ENCODE results near the gene TLX2. TPM values are rescaled to one million over a fixed set of nuclear protein-coding genes. Genes with fewer than 3 reads are reported as not detected.
A peak's percentile ranks its signal among the peaks of the same experiment; 100 is the strongest.

TLX2 gene
- total and polyA plus RNA-seq, 5 experiments from 2014 or later, result not detected

DNA sequence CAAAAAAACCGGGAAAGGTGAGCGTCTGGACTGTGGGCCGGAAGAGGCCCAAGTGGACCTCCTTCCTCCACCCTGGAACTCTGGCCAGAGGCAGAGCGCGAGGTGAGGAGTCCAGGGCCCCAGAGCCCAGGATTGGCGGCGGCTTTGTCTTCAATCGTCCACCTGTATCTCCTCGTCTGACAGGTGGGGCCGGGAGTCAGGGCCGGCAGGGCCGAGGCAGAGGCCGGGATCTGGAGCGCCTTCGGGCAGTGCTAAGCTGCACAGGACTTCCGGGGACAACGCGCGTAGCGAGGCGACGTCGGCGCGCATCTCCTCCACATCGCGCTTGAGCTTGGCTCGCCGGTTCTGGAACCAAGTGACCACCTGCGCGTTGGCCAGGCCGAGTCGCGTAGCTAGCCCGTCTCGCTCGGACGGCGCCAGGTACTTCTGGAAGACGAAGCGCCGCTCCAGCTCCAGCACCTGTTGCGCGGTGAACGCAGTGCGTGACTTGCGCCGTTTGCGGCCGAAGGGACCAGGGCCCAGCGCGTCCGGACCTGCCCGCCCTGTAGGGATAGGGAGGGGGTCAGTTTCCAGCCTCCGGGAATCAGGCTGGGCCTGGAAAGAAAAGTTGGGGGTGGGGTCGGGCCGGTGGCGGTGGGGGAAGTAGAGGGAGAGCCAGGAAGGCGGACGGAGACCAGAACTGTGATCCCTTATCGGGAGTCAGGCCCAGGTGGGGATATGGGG is 16.3 kb upstream of the TLX2 start:
- H3K27me3 Mint-ChIP-seq, result peaks cover 10 to 53% (median 34%) of the 10 kb centered on the region in 5 donors
- POLR2A ChIA-PET, result interaction anchor here (0.9 to 1.5 kb wide), 4 partner anchors 9 to 156 kb away, joined by 3 to 7 read pairs (median 4); partner anchors contain the start of genes AUP1, HTRA2, PCGF1 and SEMA4F
- H3K9me3 Mint-ChIP-seq, result peaks cover 0 to 1% (median 0%) of the 10 kb centered on the region in 9 donors
- peak overlapping the region; percentile 71 to 91 (median 87) for H3K4me3 Mint-ChIP-seq
- H3K4me1 Mint-ChIP-seq, result peaks cover 16 to 42% (median 35%) of the 10 kb centered on the region in 4 donors
- H3K36me3 Mint-ChIP-seq, result peaks cover 0 to 13% (median 4%) of the 10 kb centered on the region in 3 donors
- DNase-seq, result peak in 1 of 10 donors; percentile 23
- peak overlapping the region in 5 of 10 donors; percentile 11 to 79 (median 29) for H3K27ac Mint-ChIP-seq
- ATAC-seq, result peak; percentile 31 to 44

DNA sequence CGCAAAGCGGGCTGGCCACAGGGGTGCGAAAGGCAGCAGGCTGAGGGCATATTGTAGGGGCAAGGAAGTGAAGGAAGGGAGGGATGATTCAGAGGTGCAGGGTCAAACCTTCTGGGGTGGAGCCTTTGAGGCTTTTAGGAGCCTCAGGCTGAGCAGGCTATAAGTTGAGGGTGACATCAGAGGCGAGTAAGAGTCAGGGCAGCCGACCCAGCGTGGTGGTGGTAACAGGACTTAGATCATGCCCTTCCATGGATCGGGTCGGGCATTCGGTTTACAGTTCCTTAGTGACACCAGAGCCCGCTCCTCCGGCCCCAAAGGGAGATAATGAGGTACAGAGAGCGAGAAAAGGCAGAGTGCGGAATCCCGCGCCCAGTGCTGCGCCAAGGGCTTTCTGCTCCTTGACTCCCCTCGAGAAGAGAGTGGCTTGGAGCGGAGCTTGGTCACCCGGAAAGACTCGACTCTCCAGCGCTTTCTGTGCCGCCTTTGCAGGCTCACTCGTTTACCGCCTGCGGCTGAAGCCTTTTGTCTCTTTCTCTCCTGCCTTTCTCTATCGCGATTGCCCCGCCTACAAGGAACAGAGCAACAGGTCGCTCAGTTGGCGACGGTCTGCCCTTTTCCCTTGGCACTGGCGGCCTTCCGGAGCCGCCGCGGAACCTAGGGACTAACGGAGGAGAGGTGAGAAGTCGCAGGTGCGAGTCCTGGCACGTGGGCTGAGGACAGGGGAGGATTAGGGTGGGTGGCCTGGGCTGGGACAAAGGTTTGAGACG is 15.6 kb upstream of the TLX2 start:
- H3K9me3 Mint-ChIP-seq, result peaks cover 0 to 1% (median 0%) of the 10 kb centered on the region in 9 donors
- H3K36me3 Mint-ChIP-seq, result peaks cover 0 to 7% (median 6%) of the 10 kb centered on the region in 3 donors
- DNase-seq, result peak in 1 of 10 donors; percentile 26
- POLR2A ChIA-PET, result interaction anchor here (0.9 to 1.5 kb wide), 5 partner anchors 8 to 155 kb away, joined by 3 to 7 read pairs (median 4); partner anchors contain the start of genes AUP1, HTRA2, PCGF1 and SEMA4F
- H3K4me1 Mint-ChIP-seq, result peaks cover 16 to 49% (median 42%) of the 10 kb centered on the region in 4 donors
- peak overlapping the region in 6 of 10 donors; percentile 11 to 72 (median 44) for H3K27ac Mint-ChIP-seq
- H3K27me3 Mint-ChIP-seq, result peaks cover 12 to 60% (median 37%) of the 10 kb centered on the region in 5 donors
- ATAC-seq, result peak; percentile 17 to 27
- H3K4me3 Mint-ChIP-seq, result peak overlapping the region; percentile 71 to 91 (median 87)

DNA sequence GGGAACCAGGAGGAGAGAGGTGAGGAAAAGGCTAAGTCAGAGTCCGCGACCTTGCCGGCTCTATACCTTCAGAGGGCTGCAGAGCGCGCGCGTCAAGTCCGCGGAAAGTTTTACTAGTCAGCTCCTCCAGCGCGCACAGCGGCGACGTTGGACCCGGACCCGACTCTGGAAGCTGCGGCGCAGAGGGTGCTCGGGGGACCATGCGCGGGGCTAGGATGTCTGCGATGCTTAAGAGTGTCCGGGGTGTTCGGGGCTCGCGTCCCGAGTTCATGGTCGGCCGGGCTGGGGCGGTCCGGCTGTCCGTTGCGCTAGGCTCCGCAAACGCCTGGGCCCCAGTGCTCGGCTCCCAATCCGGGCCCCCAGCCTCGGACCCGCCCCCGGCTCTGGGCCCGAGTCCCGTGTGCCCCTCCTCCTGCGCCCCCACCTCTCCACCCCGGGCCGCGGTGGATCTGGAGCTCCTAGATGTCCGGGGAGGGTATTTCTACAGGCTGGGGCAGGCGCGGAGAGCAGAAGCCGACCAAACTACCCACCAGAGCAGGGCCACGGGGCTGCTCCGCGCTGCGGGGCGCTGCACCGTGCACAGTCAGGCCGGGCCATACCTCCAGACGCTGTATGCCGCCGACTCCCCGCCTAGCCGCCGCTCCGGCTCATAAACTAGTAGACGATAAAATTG is 14.8 kb upstream of the TLX2 start, which contains the start of gene LBX2:
Gene LBX2 (minus strand): TSS at position 337 of the 673 bp plus-strand sequence. CDS start 66 bp downstream, at position 271.
- peaks cover 0 to 2% (median 0%) of the 10 kb centered on the region in 9 donors for H3K9me3 Mint-ChIP-seq
- ATAC-seq (peak; percentile 24 to 40), DNase-seq (peak in 2 of 10 donors; percentile 10 to 15)
- peaks cover under 1 to 6% (median 6%) of the 10 kb centered on the region in 3 donors for H3K36me3 Mint-ChIP-seq
- POLR2A ChIA-PET, result interaction anchor here (1.2 to 1.9 kb wide), 3 partner anchors 28 to 31 kb away, joined by 4 to 6 read pairs (median 4); partner anchors contain the start of genes AUP1 and HTRA2
- H3K27me3 Mint-ChIP-seq, result peaks cover 15 to 68% (median 42%) of the 10 kb centered on the region in 5 donors
- H3K27ac Mint-ChIP-seq, result peak within 1 kb of the TSS in 4 of 10 donors; percentile 15 to 74 (median 44)
- H3K4me3 Mint-ChIP-seq, result peak within 1 kb of the TSS; percentile 71 to 91 (median 87)
- peaks cover 16 to 56% (median 49%) of the 10 kb centered on the region in 4 donors for H3K4me1 Mint-ChIP-seq

DNA sequence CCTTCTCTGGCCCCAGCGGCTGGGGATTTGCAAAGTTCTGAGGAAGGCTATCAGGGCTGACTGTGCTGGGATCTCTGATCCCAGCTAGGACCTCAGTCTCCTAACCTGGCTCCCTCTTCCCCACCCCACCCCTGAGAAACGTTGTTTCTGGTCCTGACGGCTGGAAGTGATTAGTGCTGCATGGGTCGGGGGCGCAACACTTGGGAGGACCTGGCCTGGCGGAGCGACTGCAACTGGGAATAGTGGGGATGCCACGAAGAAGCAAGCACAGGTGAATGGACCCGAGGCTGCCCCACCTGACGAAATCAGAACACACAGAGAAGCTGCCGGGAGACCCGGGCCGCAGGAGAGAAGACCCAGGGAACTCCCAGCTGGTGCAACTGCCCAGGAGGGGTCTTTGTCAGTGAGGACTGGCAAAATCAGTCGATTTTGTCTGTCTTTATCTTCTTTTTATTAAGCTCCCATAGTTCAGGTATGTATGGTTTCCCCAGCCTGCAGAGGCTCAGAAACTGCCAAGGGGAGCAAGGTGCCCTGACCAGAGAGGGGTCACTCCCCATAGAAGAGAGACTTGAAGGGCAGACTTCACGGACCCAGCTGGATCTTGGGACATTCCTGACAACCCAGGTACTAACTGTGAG is 14.2 kb upstream of the TLX2 start:
- DNase-seq, result no peak
- Mint-ChIP-seq H3K4me1 (peaks cover 16 to 63% (median 55%) of the 10 kb centered on the region in 4 donors), H3K27me3 (peaks cover 20 to 74% (median 48%) of the 10 kb centered on the region in 5 donors), H3K9me3 (peaks cover 0 to 8% (median 0%) of the 10 kb centered on the region in 9 donors), H3K27ac (peak overlapping the region in 1 of 10 donors; percentile 74), H3K36me3 (peaks cover 7 to 13% (median 13%) of the 10 kb centered on the region in 3 donors), H3K4me3 (peak overlapping the region in 8 of 10 donors; percentile 8 to 72 (median 44))
- ATAC-seq, result no peak
- POLR2A ChIA-PET, result interaction anchor here (0.5 to 2.0 kb wide), 9 partner anchors 13 to 80 kb away, joined by 3 to 6 read pairs (median 4); partner anchors contain the start of genes AUP1, CCDC142, HTRA2 and TTC31

DNA sequence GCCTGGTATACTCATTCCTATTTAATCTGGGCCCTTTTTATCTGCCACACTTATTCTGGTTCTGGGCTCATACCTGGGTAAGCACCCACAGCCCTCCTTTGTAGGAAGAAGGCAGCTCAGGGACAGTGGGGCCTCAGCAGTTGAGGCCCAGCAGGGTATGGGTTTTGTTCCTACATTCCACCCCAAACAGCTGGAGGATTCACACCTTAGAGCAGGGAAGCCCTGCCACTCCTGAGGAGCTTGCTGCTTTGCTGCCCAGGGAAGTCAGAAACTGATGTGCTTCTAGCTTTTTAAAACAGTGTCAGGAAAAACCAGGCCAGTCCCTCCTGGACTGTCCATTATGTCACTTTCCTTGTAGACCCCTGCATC is 13.7 kb upstream of the TLX2 start:
- POLR2A ChIA-PET, result interaction anchor here (0.8 to 2.0 kb wide), 8 partner anchors 12 to 42 kb away, joined by 3 to 6 read pairs (median 4); partner anchors contain the start of genes AUP1, CCDC142, HTRA2 and TTC31
- H3K4me1 Mint-ChIP-seq, result peaks cover 17 to 67% (median 60%) of the 10 kb centered on the region in 4 donors

DNA sequence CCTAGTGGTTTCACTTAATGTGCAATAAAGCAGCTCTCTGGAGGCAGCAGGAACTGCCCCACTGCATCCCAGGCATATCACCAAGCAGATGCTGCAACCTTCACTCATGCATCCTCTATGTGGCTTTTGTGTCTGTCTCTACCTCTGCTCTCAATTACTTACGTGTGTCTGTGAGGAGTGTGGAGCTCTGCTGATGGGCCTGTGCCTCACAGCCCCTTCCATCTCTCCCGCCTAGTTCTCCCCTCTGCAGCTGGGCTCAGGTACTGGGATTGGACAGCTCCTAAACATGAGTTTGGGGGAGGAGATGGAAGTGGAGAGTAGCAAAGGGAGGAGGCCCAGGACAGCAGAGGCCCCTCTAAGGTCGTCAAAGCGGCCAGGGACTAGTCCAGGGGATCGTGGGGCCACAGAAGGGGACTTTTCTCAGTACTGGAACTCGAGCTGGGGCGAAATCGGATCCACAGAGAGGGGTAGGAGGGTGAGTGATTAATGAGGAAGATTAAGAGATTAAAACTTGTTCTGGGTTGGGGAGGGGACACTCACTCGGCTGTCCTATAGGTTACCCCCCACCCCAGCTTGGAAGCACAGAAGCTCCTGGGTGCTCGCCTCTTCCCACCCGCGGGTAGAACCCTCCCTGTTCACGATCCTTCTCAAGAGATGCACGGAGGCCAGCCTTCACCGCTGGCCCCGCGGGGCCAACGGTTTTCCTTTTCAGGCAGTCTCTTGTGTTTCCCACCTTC is 12.7 kb upstream of the TLX2 start:
- ATAC-seq, result no peak
- H3K36me3 Mint-ChIP-seq, result peaks cover 12 to 25% (median 24%) of the 10 kb centered on the region in 3 donors
- no peak overlapping the region for H3K27ac Mint-ChIP-seq
- POLR2A ChIA-PET, result interaction anchor here (1.0 to 2.0 kb wide), 4 partner anchors 11 to 27 kb away, joined by 3 to 5 read pairs (median 4); partner anchors contain the start of genes AUP1, CCDC142 and TTC31
- H3K4me1 Mint-ChIP-seq, result peaks cover 18 to 69% (median 65%) of the 10 kb centered on the region in 4 donors
- peaks cover 0 to 9% (median 0%) of the 10 kb centered on the region in 9 donors for H3K9me3 Mint-ChIP-seq
- peak overlapping the region; percentile 50 to 81 (median 70) for H3K4me3 Mint-ChIP-seq
- DNase-seq, result no peak
- peaks cover 20 to 87% (median 50%) of the 10 kb centered on the region in 5 donors for H3K27me3 Mint-ChIP-seq

More for the DNA sequence above, 13.7 kb upstream of the TLX2 start:
- Mint-ChIP-seq H3K27ac (no peak overlapping the region), H3K27me3 (peaks cover 20 to 79% (median 49%) of the 10 kb centered on the region in 5 donors), H3K9me3 (peaks cover 0 to 9% (median 0%) of the 10 kb centered on the region in 9 donors), H3K4me3 (peak overlapping the region in 1 of 10 donors; percentile 18), H3K36me3 (peaks cover 11 to 18% (median 18%) of the 10 kb centered on the region in 3 donors)
- DNase-seq, result no peak
- ATAC-seq, result no peak

DNA sequence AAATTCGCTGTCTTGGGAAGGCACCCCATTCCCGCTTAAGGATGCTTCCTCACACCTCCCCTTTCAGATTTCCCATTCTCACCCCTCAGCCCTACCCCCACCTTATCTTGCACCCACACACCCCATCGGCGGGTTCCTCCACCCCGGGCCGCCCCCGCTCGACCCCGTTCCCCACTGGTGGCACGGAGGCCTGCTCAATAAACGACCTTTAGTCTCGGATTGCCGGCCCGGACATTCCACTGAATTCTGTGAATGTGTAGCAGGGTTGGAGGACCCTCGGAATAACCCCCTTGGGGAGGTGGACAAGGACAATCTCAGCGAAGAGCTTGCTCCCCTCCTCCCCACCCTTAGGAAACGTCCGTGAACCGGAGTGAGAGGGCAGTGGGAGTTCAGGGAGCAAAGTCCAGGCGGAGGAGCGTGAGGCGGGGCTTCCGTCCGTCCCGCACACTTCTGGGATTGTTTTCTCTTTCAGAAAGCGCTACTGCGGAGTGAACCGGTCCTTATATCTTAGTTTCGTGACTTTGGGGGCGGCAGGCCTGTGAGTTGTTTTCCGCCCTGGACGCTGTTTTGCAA is 12.0 kb upstream of the TLX2 start:
- Mint-ChIP-seq H3K9me3 (peaks cover 0 to 8% (median 0%) of the 10 kb centered on the region in 9 donors), H3K4me3 (peak overlapping the region; percentile 60 to 81 (median 72)), H3K27ac (peak overlapping the region in 2 of 10 donors; percentile 31 to 43), H3K27me3 (peaks cover 20 to 94% (median 52%) of the 10 kb centered on the region in 5 donors), H3K36me3 (peaks cover 15 to 32% (median 28%) of the 10 kb centered on the region in 3 donors), H3K4me1 (peaks cover 23 to 76% (median 72%) of the 10 kb centered on the region in 4 donors)
- ATAC-seq (no peak), DNase-seq (no peak)
- POLR2A ChIA-PET, result interaction anchor here (2.0 kb wide), 2 partner anchors 10 to 19 kb away, joined by 5 read pairs; partner anchors contain the start of genes CCDC142 and TTC31

DNA sequence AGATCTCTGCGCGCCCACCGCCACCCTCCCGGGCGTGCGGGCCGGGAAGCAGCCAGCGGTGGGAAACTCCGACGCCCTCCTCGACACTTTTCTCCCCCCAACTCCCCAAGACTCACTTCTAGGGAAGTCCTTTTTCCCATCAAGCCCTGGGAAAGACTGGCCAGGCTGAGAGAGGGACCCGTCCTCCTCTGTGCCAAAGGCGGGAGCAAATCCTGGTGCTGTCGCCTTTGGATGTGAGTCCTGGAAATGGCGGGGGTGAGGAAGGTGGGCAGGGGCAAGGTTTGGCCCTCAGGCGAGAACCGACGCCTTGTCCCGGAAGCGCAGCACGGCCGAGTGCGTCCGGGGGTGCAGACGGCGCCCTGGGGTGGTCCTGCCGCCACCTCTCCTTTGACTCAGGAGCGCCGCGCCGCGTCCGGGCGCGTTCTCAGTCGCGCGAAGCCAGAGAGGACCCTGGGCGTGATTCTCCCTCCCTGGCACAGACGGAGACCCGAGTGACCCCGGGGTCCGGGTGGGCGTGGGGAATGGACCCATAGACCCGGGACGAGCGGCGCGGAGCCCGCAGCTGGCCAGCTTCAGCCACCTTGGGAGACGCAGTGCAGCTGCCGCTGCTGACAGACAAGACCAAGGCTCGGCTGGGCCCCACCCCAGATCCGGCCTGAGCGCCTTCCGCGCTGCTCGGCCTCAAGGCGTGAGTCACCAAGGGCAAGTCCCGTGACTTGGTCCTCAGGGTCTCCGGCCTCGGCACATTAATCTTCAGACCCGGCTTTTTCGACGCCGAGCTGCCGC is 11.3 kb upstream of the TLX2 start:
- ATAC-seq, result no peak
- Mint-ChIP-seq H3K36me3 (peaks cover 15 to 36% (median 31%) of the 10 kb centered on the region in 3 donors), H3K27ac (no peak overlapping the region), H3K27me3 (peaks cover 20 to 92% (median 51%) of the 10 kb centered on the region in 5 donors), H3K4me3 (peak overlapping the region; percentile 60 to 81 (median 72)), H3K9me3 (peaks cover 0 to 9% (median 0%) of the 10 kb centered on the region in 9 donors), H3K4me1 (peaks cover 24 to 79% (median 73%) of the 10 kb centered on the region in 4 donors)
- DNase-seq, result peak in 5 of 10 donors; percentile 18 to 43 (median 31)
- POLR2A ChIA-PET, result interaction anchor here (0.6 to 2.5 kb wide), 7 partner anchors 10 to 52 kb away, joined by 3 to 9 read pairs (median 4); partner anchors contain the start of genes AUP1, CCDC142, HTRA2 and MRPL53
